Brain microvascular endothelial cell (primary cell): Measurements from ENCODE around the gene LIAS.

Experiments used
- DNase-seq: peaks from one replicate; pipeline ENCODE4 v3.0.0-alpha.2; 2020
- H3K27ac ChIP-seq: fragments of 250-450 bp; sonication (Bioruptor Pico); 2 replicates; pipeline ENCODE4 v1.5.1; 2020; ENCODE audit warnings: mild to moderate bottlenecking, moderate library complexity
- H3K27me3 ChIP-seq: fragments of 250-450 bp; sonication (Bioruptor Pico); replicated peaks from 2 replicates; pipeline ENCODE4 v1.5.1; 2020; ENCODE audit warnings: mild to moderate bottlenecking
- H3K36me3 ChIP-seq: fragments of 250-450 bp; sonication (Bioruptor Pico); replicated peaks from 2 replicates; pipeline ENCODE4 v1.5.1; 2020; ENCODE audit warnings: mild to moderate bottlenecking
- H3K4me3 ChIP-seq: 2 replicates; pipeline ENCODE4 v1.5.1; 2011; ENCODE audit warnings: low read depth, mild to moderate bottlenecking, control low read depth, low read length, moderate library complexity
- CTCF ChIP-seq: IDR thresholded peaks from 2 replicates; pipeline ENCODE4 v1.5.1; 2011; ENCODE audit warnings: low read depth, mild to moderate bottlenecking, moderate library complexity, low read length, control low read depth, inconsistent platforms; ENCODE audit errors: missing control alignments
- in situ Hi-C: cut with HindIII; loops from 2 replicates; pipeline ENCODE4 v1.10.0; 2017; ENCODE audit warnings: low sequenced_read_pairs, low pct_ligation_motif_present

Gene LIAS

GRCh38 chr4:39426728-39427127, 32.1 kb upstream of the LIAS start:
- Histone ChIP-seq H3K36me3 (no peaks in the 10 kb centered on the region), H3K27ac (no peak overlapping the region), H3K27me3 (no peaks in the 10 kb centered on the region), H3K4me3 (no peak overlapping the region)
- TF ChIP-seq CTCF: no peak
- DNase-seq: no peak
- in situ Hi-C loops: no loop called here

- Histone ChIP-seq H3K36me3 (no peaks in the 10 kb centered on the region), H3K27ac (no peak overlapping the region), H3K4me3 (no peak overlapping the region), H3K27me3 (no peaks in the 10 kb centered on the region)
- DNase-seq: no peak
- no peak for TF ChIP-seq CTCF
- in situ Hi-C loops: no loop called here
Measured at GRCh38 chr4:39427520-39428114, 31.2 kb upstream of the LIAS start.

- no peak for TF ChIP-seq CTCF
- DNase-seq: no peak
- Histone ChIP-seq H3K27ac (no peak overlapping the region), H3K4me3 (no peak overlapping the region), H3K36me3 (no peaks in the 10 kb centered on the region), H3K27me3 (no peaks in the 10 kb centered on the region)
- in situ Hi-C loops: no loop called here
Measured at GRCh38 chr4:39429476-39430334, 29.2 kb upstream of the LIAS start.

- no peaks in the 10 kb centered on the region for H3K27me3 ChIP-seq
- TF ChIP-seq CTCF: no peak
- in situ Hi-C loops: no loop called here
- H3K27ac ChIP-seq: no peak overlapping the region
- no peaks in the 10 kb centered on the region for H3K36me3 ChIP-seq
- DNase-seq: no peak
- H3K4me3 ChIP-seq: no peak overlapping the region
Measured at GRCh38 chr4:39433878-39434492, 24.9 kb upstream of the LIAS start.

GRCh38 chr4:39435659-39436563, 22.9 kb upstream of the LIAS start:
- peak; percentile 46 for TF ChIP-seq CTCF
- no peak for DNase-seq
- no peak overlapping the region for H3K4me3 ChIP-seq
- in situ Hi-C loops: no loop called here
- H3K36me3 ChIP-seq: no peaks in the 10 kb centered on the region
- no peak overlapping the region for H3K27ac ChIP-seq
- no peaks in the 10 kb centered on the region for H3K27me3 ChIP-seq
